Measurements from ENCODE around the gene LSAMP.

DNA sequence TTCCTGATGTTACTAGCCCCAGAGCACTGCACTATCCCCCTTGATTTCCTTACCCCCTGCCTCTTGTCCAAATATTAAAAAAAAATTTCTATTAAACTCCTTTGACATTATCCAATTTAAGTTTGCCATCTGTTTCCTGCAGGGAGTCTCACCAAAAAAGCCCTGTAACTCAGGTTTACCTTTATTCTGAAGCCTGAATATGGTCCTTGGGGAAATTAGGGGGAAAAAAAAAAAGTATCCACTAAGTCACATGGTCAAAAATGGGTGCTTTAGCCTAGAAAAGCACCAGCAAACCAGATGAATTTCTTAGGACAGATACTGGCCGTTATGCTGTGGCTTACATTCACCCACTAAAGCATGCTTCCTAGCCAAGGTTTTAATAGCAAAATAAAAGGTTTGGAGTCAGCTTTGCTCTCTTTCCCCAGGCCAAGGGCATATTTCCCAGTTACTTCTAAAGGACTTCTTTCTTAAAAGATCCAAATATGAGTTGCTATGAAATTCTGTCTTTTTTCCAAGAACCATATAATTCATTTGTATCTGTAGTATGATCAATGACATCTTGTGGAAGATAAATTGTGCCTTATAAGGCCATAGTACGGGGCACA, 394.9 kb downstream of the LSAMP start:
- TF ChIP-seq CTCF (conservative IDR thresholded peaks at IDR 0.05; ENCODE audit: low read depth, low read length), result no peak
- TF ChIP-seq EZH2 (IDR thresholded peaks at IDR 0.05; ENCODE audit: low read length, unreplicated experiment), result no peak

Data from PC-3 (cell line).